Measurements from ENCODE around the gene TSKS. TPM values are rescaled to one million over a fixed set of nuclear protein-coding genes. Genes with fewer than 3 reads are reported as not detected.

The TSKS gene
- total and polyA plus RNA-seq, 11 donors, result 0.23 to 0.77 (median 0.40) TPM; not detected in 3

- WGBS, 4 donors, result 78 to 88% (median 87%) methylated on average over 7 to 9 of the region's 9 CpGs
- intact Hi-C loops (cut with DNase I), result no loop called here
- H3K4me3 ChIP-seq, result no peak overlapping the region
- no peaks in the 10 kb centered on the region for H3K4me1 ChIP-seq
- no peaks in the 10 kb centered on the region for H3K9me3 ChIP-seq
- ATAC-seq, result peak in 1 of 4 donors; percentile 27
- TF ChIP-seq CTCF (IDR thresholded peaks at IDR 0.05) (no peak), POLR2A (IDR thresholded peaks at IDR 0.05) (no peak)
- no peaks in the 10 kb centered on the region for H3K36me3 ChIP-seq
- H3K27ac ChIP-seq, result no peak overlapping the region
- H3K27me3 ChIP-seq, result no peaks in the 10 kb centered on the region
- no peak for DNase-seq
These were observed 21.8 kb downstream of the TSKS start for GRCh38 chr19:49741210-49741844.

DNA sequence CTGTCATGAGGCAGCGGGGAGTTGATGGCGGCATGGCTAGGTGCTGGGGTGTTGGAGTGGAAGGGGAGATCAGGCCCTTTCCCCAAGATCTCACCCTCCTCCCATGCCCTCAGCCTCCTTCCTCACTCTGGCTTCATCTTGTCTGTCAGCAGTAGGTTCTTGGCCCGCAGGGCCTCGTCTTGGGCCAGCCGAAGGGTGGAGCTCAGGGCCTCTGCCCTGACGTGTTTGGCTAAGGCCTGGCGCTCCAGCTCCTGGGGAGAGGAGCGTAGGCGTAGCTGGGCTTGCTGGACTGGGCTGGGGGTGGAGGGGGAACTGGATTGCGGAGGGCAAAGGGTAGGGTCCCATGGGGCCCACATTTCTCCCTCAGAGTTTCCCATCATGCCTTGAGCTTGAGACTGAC is 23.2 kb downstream of the TSKS start:
- Histone ChIP-seq H3K27me3 (no peaks in the 10 kb centered on the region), H3K36me3 (no peaks in the 10 kb centered on the region), H3K27ac (no peak overlapping the region), H3K9me3 (no peaks in the 10 kb centered on the region), H3K4me3 (no peak overlapping the region), H3K4me1 (no peaks in the 10 kb centered on the region)
- WGBS, 4 donors, result 93 to 96% (median 94%) methylated on average over 7 to 10 of the region's 10 CpGs
- ATAC-seq (no peak), DNase-seq (no peak)
- TF ChIP-seq POLR2A (IDR thresholded peaks at IDR 0.05) (no peak), CTCF (IDR thresholded peaks at IDR 0.05) (no peak)
- intact Hi-C loops (cut with DNase I), result no loop called here

DNA sequence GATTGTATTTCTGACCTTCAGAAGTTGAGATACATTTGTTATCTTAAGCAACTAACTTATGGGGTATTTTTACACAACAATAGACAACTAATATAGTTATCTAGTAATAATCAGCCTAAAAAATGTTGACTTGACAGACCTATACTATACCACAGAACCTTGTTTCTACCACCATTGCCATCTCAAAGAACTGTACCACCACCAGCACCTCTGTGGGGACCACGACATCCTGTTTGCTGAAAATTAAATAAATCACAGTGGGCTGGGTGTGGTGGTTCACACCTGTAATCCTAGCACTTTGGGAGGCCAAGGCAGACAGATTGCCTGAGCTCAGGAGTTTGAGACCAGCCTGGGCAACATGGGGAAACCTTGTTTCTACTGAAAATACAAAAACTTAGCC is 24.0 kb downstream of the TSKS start:
- no peak for ATAC-seq
- intact Hi-C loops (cut with DNase I), result no loop called here
- 85 to 89% (median 85%) methylated on average over 1 of the region's 1 CpG for WGBS, 4 donors

DNA sequence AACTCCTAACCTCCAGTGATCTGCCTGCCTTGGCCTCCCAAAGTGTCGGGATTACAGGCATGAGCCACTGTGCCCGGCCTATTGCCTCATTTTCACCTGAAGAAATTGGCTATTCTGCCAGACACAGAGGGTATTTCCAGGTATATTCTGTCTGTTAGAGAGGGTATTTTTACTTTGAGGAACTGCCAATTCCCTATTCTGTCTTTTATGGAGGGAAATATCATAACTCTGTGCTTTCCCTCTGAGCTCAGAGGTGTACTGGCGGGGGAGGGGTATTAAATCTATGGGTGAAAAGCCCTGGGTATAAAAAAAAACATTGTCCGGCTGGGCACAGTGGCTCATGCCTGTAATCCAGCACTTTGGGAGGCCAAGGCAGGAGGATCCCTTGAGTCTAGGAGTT is 24.8 kb downstream of the TSKS start:
- Histone ChIP-seq H3K4me1 (no peaks in the 10 kb centered on the region), H3K36me3 (no peaks in the 10 kb centered on the region), H3K27ac (no peak overlapping the region), H3K27me3 (no peaks in the 10 kb centered on the region), H3K4me3 (no peak overlapping the region), H3K9me3 (no peaks in the 10 kb centered on the region)
- DNase-seq, result no peak
- 87 to 91% (median 89%) methylated on average over 4 of the region's 4 CpGs for WGBS, 4 donors
- TF ChIP-seq CTCF (IDR thresholded peaks at IDR 0.05), result no peak
- no peak for TF ChIP-seq POLR2A (IDR thresholded peaks at IDR 0.05)
- intact Hi-C loops (cut with DNase I), result no loop called here
- no peak for ATAC-seq

More for the DNA sequence above, 24.0 kb downstream of the TSKS start:
- Histone ChIP-seq H3K36me3 (no peaks in the 10 kb centered on the region), H3K27me3 (no peaks in the 10 kb centered on the region), H3K4me3 (no peak overlapping the region), H3K4me1 (no peaks in the 10 kb centered on the region), H3K27ac (no peak overlapping the region), H3K9me3 (no peaks in the 10 kb centered on the region)
- TF ChIP-seq POLR2A (IDR thresholded peaks at IDR 0.05), result no peak
- no peak for TF ChIP-seq CTCF (IDR thresholded peaks at IDR 0.05)
- no peak for DNase-seq
